Caco-2 (cell line): ENCODE data around the gene SLFN12L. TPM values are rescaled to one million over a fixed set of nuclear protein-coding genes. Genes with fewer than 3 reads are reported as not detected.
"Not testable (repeated sequence)": the region's sequence is repeated elsewhere in the genome, so short reads cannot be mapped to it uniquely, and the experiment has no call there.

Source experiments
- BruUV-seq: library from RNA; stranded (reverse); fragments of 400-500 nt; replicated peaks from 2 replicates; lab custom pipeline; 2021; lab: Mats Ljungman, UMichigan
- CTCF ChIA-PET: fragments of 300-600 bp; sonication (Branson Sonifier 250); formaldehyde crosslinking; loops from one replicate; lab custom pipeline; 2022; ENCODE audit warnings: antibody characterized with exemption; lab: Charles Lee
- POLR2A ChIA-PET: fragments of 300-600 bp; sonication (Branson Sonifier 250); formaldehyde crosslinking; loops from one replicate; lab custom pipeline; 2022; ENCODE audit warnings: antibody characterized with exemption; lab: Charles Lee
- DNase-seq, 2 experiments: peaks; one replicate each; pipeline versions ENCODE4 v3.0.0 to v3.0.0-alpha.2; 2020 to 2022
- H3K27me3 ChIP-seq: replicated peaks from 2 replicates; pipeline ENCODE4 v1.6.0; 2011; ENCODE audit warnings: low read length; ENCODE audit not compliant: control insufficient read depth, insufficient read depth
- H3K36me3 ChIP-seq: 2 replicates; pipeline ENCODE4 v1.5.1; 2011; ENCODE audit warnings: low read length; ENCODE audit not compliant: control insufficient read depth, insufficient read depth
- H3K4me1 ChIP-seq: fragments of 250-450 bp; sonication (Bioruptor Pico); 2 replicates; pipeline ENCODE4 v1.5.1; 2020; ENCODE audit warnings: mild to moderate bottlenecking
- H3K4me3 ChIP-seq: 2 replicates; pipeline ENCODE4 v1.5.1; 2011; ENCODE audit warnings: low read depth, mild to moderate bottlenecking, control low read depth, low read length
- H3K9me3 ChIP-seq: fragments of 250-450 bp; sonication (Bioruptor Pico); 2 replicates; pipeline ENCODE4 v1.5.1; 2020; ENCODE audit warnings: mild to moderate bottlenecking, moderate library complexity
- H3K27ac Mint-ChIP-seq: one replicate; pipeline ENCODE4 v1.8.0; 2022; ENCODE audit warnings: mixed read lengths; ENCODE audit not compliant: unreplicated experiment
- H3K27me3 Mint-ChIP-seq: one replicate; pipeline ENCODE4 v1.8.0; 2022; ENCODE audit warnings: mixed read lengths; ENCODE audit not compliant: insufficient read depth, unreplicated experiment
- H3K36me3 Mint-ChIP-seq: one replicate; pipeline ENCODE4 v1.8.0; 2022; ENCODE audit warnings: mild to moderate bottlenecking, mixed read lengths; ENCODE audit not compliant: insufficient read depth, unreplicated experiment
- H3K4me1 Mint-ChIP-seq: one replicate; pipeline ENCODE4 v1.8.0; 2022; ENCODE audit warnings: low read depth, mixed read lengths; ENCODE audit not compliant: unreplicated experiment
- H3K4me3 Mint-ChIP-seq: one replicate; pipeline ENCODE4 v1.8.0; 2022; ENCODE audit warnings: mild to moderate bottlenecking, moderate library complexity, mixed read lengths; ENCODE audit not compliant: unreplicated experiment
- H3K9me3 Mint-ChIP-seq: one replicate; pipeline ENCODE4 v1.8.0; 2022; ENCODE audit warnings: mixed read lengths; ENCODE audit not compliant: unreplicated experiment
- intact Hi-C: fragments of 100-400 bp; cut with micrococcal nuclease; formaldehyde crosslinking; loops from one replicate; pipeline ENCODE4 v1.10.0; 2022; ENCODE audit not compliant: unreplicated experiment
- total RNA-seq: library from RNA; stranded (reverse); gene quantifications from 2 replicates; pipeline ENCODE4 v1.2.3, GENCODE V29; 2022
- TF ChIP-seq, protein P1 (sequence below), 2 experiments: fragments of 200-600 bp in 1 of 2; IDR thresholded peaks; 1 replicate in 1 of 2; 2 replicates in 1 of 2; pipeline versions ENCODE4 v1.5.1 to v1.8.0; 2011 to 2022; ENCODE audit warnings: antibody characterized with exemption in 1 of 2, control low read depth in 1 of 2, inconsistent platforms in 1 of 2, low read depth in 1 of 2, low read length in 1 of 2, mild to moderate bottlenecking in 1 of 2, moderate library complexity in 1 of 2; ENCODE audit not compliant: insufficient read depth in 1 of 2, severe bottlenecking in 1 of 2, unreplicated experiment in 1 of 2

The SLFN12L gene
- total RNA-seq, 1 experiment from 2014 or later: not detected

GRCh38 chr17:35534576-35535093 lies 2.8 kb downstream of the SLFN12L start:
- H3K27me3 Mint-ChIP-seq: peaks cover 13% of the 10 kb centered on the region
- DNase-seq: no peak
- Histone ChIP-seq H3K9me3 (no peaks in the 10 kb centered on the region), H3K4me3 (no peak overlapping the region), H3K27me3 (no peaks in the 10 kb centered on the region), H3K4me1 (no peaks in the 10 kb centered on the region), H3K36me3 (no peaks in the 10 kb centered on the region)
- CTCF ChIA-PET: interaction anchor here (1.1 to 2.5 kb wide), 3 partner anchors 12 to 222 kb away, joined by 3 to 23 read pairs (median 7); no protein-coding TSS in a partner anchor
- POLR2A ChIA-PET: no interaction called here
- intact Hi-C loops: loop anchor here (5.0 to 10.0 kb wide), 2 partner anchors 292 to 540 kb away; partner anchors contain the start of gene SLFN5
- no peaks in the 10 kb centered on the region for H3K4me1 Mint-ChIP-seq
- TF ChIP-seq, protein P1, sequence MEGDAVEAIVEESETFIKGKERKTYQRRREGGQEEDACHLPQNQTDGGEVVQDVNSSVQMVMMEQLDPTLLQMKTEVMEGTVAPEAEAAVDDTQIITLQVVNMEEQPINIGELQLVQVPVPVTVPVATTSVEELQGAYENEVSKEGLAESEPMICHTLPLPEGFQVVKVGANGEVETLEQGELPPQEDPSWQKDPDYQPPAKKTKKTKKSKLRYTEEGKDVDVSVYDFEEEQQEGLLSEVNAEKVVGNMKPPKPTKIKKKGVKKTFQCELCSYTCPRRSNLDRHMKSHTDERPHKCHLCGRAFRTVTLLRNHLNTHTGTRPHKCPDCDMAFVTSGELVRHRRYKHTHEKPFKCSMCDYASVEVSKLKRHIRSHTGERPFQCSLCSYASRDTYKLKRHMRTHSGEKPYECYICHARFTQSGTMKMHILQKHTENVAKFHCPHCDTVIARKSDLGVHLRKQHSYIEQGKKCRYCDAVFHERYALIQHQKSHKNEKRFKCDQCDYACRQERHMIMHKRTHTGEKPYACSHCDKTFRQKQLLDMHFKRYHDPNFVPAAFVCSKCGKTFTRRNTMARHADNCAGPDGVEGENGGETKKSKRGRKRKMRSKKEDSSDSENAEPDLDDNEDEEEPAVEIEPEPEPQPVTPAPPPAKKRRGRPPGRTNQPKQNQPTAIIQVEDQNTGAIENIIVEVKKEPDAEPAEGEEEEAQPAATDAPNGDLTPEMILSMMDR (IDR thresholded peaks at IDR 0.05; ENCODE audit: insufficient read depth in 1 of 2, low read depth in 1 of 2, low read length in 1 of 2, severe bottlenecking in 1 of 2, unreplicated experiment in 1 of 2): no peak
- no peak overlapping the region for H3K4me3 Mint-ChIP-seq
- H3K36me3 Mint-ChIP-seq: no peaks in the 10 kb centered on the region
- H3K9me3 Mint-ChIP-seq: no peaks in the 10 kb centered on the region
- no TSS peak for BruUV-seq
- no peak overlapping the region for H3K27ac Mint-ChIP-seq

GRCh38 chr17:35531160-35531559 lies 6.3 kb downstream of the SLFN12L start:
- H3K27ac Mint-ChIP-seq: no peak overlapping the region
- Histone ChIP-seq H3K4me3 (no peak overlapping the region), H3K9me3 (no peaks in the 10 kb centered on the region), H3K36me3 (no peaks in the 10 kb centered on the region), H3K4me1 (no peaks in the 10 kb centered on the region), H3K27me3 (no peaks in the 10 kb centered on the region)
- POLR2A ChIA-PET: no interaction called here
- H3K27me3 Mint-ChIP-seq: peaks cover 11% of the 10 kb centered on the region
- no TSS peak for BruUV-seq
- TF ChIP-seq, protein P1 (IDR thresholded peaks at IDR 0.05; ENCODE audit: insufficient read depth in 1 of 2, low read depth in 1 of 2, low read length in 1 of 2, severe bottlenecking in 1 of 2, unreplicated experiment in 1 of 2): no peak
- no peaks in the 10 kb centered on the region for H3K9me3 Mint-ChIP-seq
- H3K4me3 Mint-ChIP-seq: no peak overlapping the region
- no peaks in the 10 kb centered on the region for H3K4me1 Mint-ChIP-seq
- no peaks in the 10 kb centered on the region for H3K36me3 Mint-ChIP-seq
- intact Hi-C loops: loop anchor here (10.0 kb wide), 1 partner anchor 536 kb away; no protein-coding TSS in a partner anchor
- CTCF ChIA-PET: no interaction called here
- DNase-seq: no peak

GRCh38 chr17:35529866-35530265 lies 7.6 kb downstream of the SLFN12L start:
- intact Hi-C loops: loop anchor here (10.0 kb wide), 1 partner anchor 535 kb away; no protein-coding TSS in a partner anchor
- Mint-ChIP-seq H3K4me3 (no peak overlapping the region), H3K9me3 (no peaks in the 10 kb centered on the region), H3K36me3 (no peaks in the 10 kb centered on the region), H3K27me3 (peaks cover 18% of the 10 kb centered on the region), H3K4me1 (no peaks in the 10 kb centered on the region), H3K27ac (no peak overlapping the region)
- BruUV-seq: no TSS peak
- POLR2A ChIA-PET: no interaction called here
- CTCF ChIA-PET: no interaction called here
- Histone ChIP-seq H3K4me3 (no peak overlapping the region), H3K4me1 (no peaks in the 10 kb centered on the region), H3K36me3 (no peaks in the 10 kb centered on the region), H3K27me3 (no peaks in the 10 kb centered on the region), H3K9me3 (no peaks in the 10 kb centered on the region)
- no peak for DNase-seq
- TF ChIP-seq, protein P1 (IDR thresholded peaks at IDR 0.05; ENCODE audit: insufficient read depth in 1 of 2, low read depth in 1 of 2, low read length in 1 of 2, severe bottlenecking in 1 of 2, unreplicated experiment in 1 of 2): no peak

- POLR2A ChIA-PET, intact Hi-C loops, H3K36me3 ChIP-seq, H3K36me3 Mint-ChIP-seq, H3K4me3 ChIP-seq, H3K27me3 ChIP-seq, H3K4me1 ChIP-seq, H3K4me3 Mint-ChIP-seq, H3K4me1 Mint-ChIP-seq, BruUV-seq, DNase-seq, CTCF ChIA-PET, H3K9me3 ChIP-seq, H3K9me3 Mint-ChIP-seq, H3K27ac Mint-ChIP-seq: not testable (repeated sequence)
- peaks cover 19% of the 10 kb centered on the region for H3K27me3 Mint-ChIP-seq
Measured at GRCh38 chr17:35529326-35529725, 8.2 kb downstream of the SLFN12L start.
